Sigmoid colon (tissue), 4 donors: ENCODE data around the gene PCSK1N.

Experiments used
- CTCF ChIP-seq, 4 experiments: fragments of 450-650 bp in 3 of 4; fragments of 200-600 bp in 1 of 4; IDR thresholded peaks; one replicate each; pipeline ENCODE4 v1.5.1; 2016 to 2019; ENCODE audit warnings: antibody characterized with exemption in 4 of 4, mild to moderate bottlenecking in 3 of 4, moderate library complexity in 2 of 4
- EP300 ChIP-seq, 4 donors: sonication (generic); formaldehyde crosslinking; IDR thresholded peaks; one replicate each; pipeline ENCODE4 v1.6.1; 2017; ENCODE audit warnings: antibody characterized with exemption in 4 of 4
- POLR2AphosphoS5 ChIP-seq, 4 donors: sonication (generic); formaldehyde crosslinking; IDR thresholded peaks; one replicate each; pipeline ENCODE4 v1.6.1; 2017; ENCODE audit warnings: antibody characterized with exemption in 4 of 4

- peak; percentile 53 to 75 (median 72) for TF ChIP-seq POLR2AphosphoS5 (IDR thresholded peaks at IDR 0.05)
- no peak for TF ChIP-seq EP300 (IDR thresholded peaks at IDR 0.05)
- no peak for TF ChIP-seq CTCF (IDR thresholded peaks at IDR 0.05)
Measured at GRCh38 chrX:48802089-48802904, 33.1 kb downstream of the PCSK1N start.
